ENCODE data around the gene GFRA4. TPM values are rescaled to one million over a fixed set of nuclear protein-coding genes. Genes with fewer than 3 reads are reported as not detected.

Gene GFRA4
- total RNA-seq, 1 experiment from 2014 or later, result not detected

DNA sequence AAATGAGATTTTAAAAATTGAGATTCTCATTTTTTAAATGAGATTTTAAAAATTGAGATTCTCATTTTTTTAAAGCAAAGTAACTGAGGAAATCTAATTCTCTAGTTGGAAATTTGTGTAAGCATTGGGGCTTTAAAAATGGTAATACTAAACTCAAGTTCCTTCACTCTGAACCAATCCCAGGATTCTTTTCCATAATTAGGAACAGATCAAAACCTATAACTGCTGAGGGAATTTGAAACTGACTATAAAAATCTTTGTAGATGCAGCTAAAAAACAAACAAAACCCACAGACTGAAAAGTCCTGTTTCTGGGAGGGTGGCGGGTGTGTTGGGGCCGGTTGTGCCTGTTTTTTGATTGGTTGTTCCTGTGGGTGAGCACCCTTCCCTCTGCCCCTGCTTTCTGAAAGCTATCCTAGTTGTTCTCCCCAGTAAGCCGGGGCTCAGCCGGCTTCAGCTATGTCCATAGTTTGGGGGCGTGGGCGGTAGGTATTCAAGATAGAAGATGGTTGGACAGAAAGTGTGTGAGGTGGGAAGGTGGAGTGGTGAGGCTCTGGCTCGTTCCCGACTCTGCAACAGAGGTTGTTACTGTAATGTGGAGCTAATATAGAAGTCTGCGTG lies 49.3 kb downstream of the GFRA4 start:
- Histone ChIP-seq H3K27ac (ENCODE audit: low read length) (peak overlapping the region; percentile 36), H3K9me2 (replicated peaks; ENCODE audit: insufficient read depth, low read length) (no peaks in the 10 kb centered on the region), H3K79me2 (ENCODE audit: low read length) (no peaks in the 10 kb centered on the region), H3K4me1 (ENCODE audit: low read length) (peaks cover 16% of the 10 kb centered on the region), H3K9ac (ENCODE audit: low read length) (peak overlapping the region; percentile 51), H4K20me1 (ENCODE audit: insufficient read depth, low read depth, low read length) (no peaks in the 10 kb centered on the region), H3K27me3 (ENCODE audit: low read length) (no peaks in the 10 kb centered on the region), H3K4me3 (ENCODE audit: low read length) (peak overlapping the region; percentile 55), H3K36me3 (ENCODE audit: insufficient read depth, low read length) (no peaks in the 10 kb centered on the region), H3K9me3 (ENCODE audit: low read length) (no peaks in the 10 kb centered on the region), H3K4me2 (ENCODE audit: low read depth, low read length, poor library complexity, severe bottlenecking) (peak overlapping the region; percentile 75), H2AFZ (ENCODE audit: low read length) (peak overlapping the region; percentile 88)
- no peak for DNase-seq

DNA sequence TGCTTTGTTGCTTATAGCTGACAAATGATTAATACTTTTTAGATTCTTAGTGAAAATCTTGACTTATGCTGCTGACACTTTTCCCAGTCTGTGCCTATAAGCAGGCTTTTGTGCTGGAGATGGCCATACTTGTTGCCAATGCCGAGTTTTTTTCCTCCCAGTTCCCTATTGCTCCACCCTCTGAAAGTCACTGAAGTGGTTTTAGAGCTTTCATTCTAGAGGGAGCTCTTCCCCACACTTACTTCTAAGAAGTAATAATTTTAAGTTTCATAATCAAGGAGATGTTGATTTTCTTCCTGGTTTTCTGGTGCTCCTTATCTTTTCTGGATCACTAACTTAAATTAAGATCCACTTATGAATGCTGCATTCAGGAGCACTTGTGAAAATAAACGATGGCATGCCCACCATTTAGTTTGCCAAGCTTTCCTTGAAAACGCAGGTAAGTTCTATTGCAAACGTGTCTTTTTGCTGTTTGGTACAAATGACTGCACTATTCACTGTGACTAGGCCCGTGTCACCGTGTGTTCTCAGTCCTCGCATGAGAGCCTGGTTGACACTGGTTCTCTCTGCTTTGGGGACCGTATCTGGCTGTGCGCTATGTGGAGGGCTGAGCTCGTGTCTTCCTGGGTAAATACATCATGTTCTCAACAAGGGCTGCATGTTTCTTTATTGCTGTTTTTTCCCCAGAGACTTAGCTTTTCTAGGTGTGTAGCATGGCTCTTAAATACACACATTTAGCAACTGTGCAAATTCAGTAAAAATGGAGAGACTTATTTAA lies 50.2 kb downstream of the GFRA4 start:
- no peak overlapping the region for H3K27ac ChIP-seq (ENCODE audit: low read length)
- H2AFZ ChIP-seq (ENCODE audit: low read length), result no peak overlapping the region
- H3K79me2 ChIP-seq (ENCODE audit: low read length), result no peaks in the 10 kb centered on the region
- no peak for DNase-seq
- no peaks in the 10 kb centered on the region for H3K27me3 ChIP-seq (ENCODE audit: low read length)
- no peaks in the 10 kb centered on the region for H4K20me1 ChIP-seq (ENCODE audit: insufficient read depth, low read depth, low read length)
- no peaks in the 10 kb centered on the region for H3K9me2 ChIP-seq (replicated peaks; ENCODE audit: insufficient read depth, low read length)
- H3K4me3 ChIP-seq (ENCODE audit: low read length), result no peak overlapping the region
- no peaks in the 10 kb centered on the region for H3K9me3 ChIP-seq (ENCODE audit: low read length)
- H3K4me2 ChIP-seq (ENCODE audit: low read depth, low read length, poor library complexity, severe bottlenecking), result no peak overlapping the region
- peaks cover 16% of the 10 kb centered on the region for H3K4me1 ChIP-seq (ENCODE audit: low read length)
- no peaks in the 10 kb centered on the region for H3K36me3 ChIP-seq (ENCODE audit: insufficient read depth, low read length)
- H3K9ac ChIP-seq (ENCODE audit: low read length), result no peak overlapping the region

- Histone ChIP-seq H3K27ac (ENCODE audit: low read length) (no peak overlapping the region), H3K9me2 (replicated peaks; ENCODE audit: insufficient read depth, low read length) (no peaks in the 10 kb centered on the region), H3K27me3 (ENCODE audit: low read length) (no peaks in the 10 kb centered on the region), H2AFZ (ENCODE audit: low read length) (no peak overlapping the region), H3K79me2 (ENCODE audit: low read length) (no peaks in the 10 kb centered on the region), H3K4me2 (ENCODE audit: low read depth, low read length, poor library complexity, severe bottlenecking) (no peak overlapping the region), H4K20me1 (ENCODE audit: insufficient read depth, low read depth, low read length) (no peaks in the 10 kb centered on the region), H3K36me3 (ENCODE audit: insufficient read depth, low read length) (no peaks in the 10 kb centered on the region), H3K9ac (ENCODE audit: low read length) (no peak overlapping the region), H3K9me3 (ENCODE audit: low read length) (no peaks in the 10 kb centered on the region), H3K4me3 (ENCODE audit: low read length) (no peak overlapping the region), H3K4me1 (ENCODE audit: low read length) (peaks cover 16% of the 10 kb centered on the region)
- DNase-seq, result no peak
Observed at GRCh38 chr20:3611901-3612300, 51.3 kb downstream of the GFRA4 start.

Other genes starting within 250 kb of the GFRA4 start
- gene ATRN, start 192.4 kb downstream of the GFRA4 start, total RNA-seq (2014; rRNA removed; shearing (Covaris generic); ENCODE audit: low replicate concordance), result 7.9 and 8.2 TPM in 2 replicates
- gene ADAM33, start 18.6 kb upstream of the GFRA4 start, total RNA-seq (2014; rRNA removed; shearing (Covaris generic); ENCODE audit: low replicate concordance), result not detected in 2 replicates
- gene SIGLEC1, start 49.2 kb upstream of the GFRA4 start, total RNA-seq (2014; rRNA removed; shearing (Covaris generic); ENCODE audit: low replicate concordance), result not detected in 2 replicates
- gene HSPA12B, start 69.3 kb upstream of the GFRA4 start, total RNA-seq (2014; rRNA removed; shearing (Covaris generic); ENCODE audit: low replicate concordance), result not detected in 2 replicates
- gene ADISSP, start 104.4 kb upstream of the GFRA4 start, total RNA-seq (2014; rRNA removed; shearing (Covaris generic); ENCODE audit: low replicate concordance), result 44.1 and 60.4 TPM in 2 replicates
- gene SPEF1, start 118.0 kb upstream of the GFRA4 start, total RNA-seq (2014; rRNA removed; shearing (Covaris generic); ENCODE audit: low replicate concordance), result not detected in 2 replicates
- gene CENPB, start 123.3 kb upstream of the GFRA4 start, total RNA-seq (2014; rRNA removed; shearing (Covaris generic); ENCODE audit: low replicate concordance), result 13.0 and 32.7 TPM in 2 replicates
- 11.7 and 15.3 TPM in 2 replicates for gene CDC25B, start 132.9 kb upstream of the GFRA4 start, total RNA-seq (2014; rRNA removed; shearing (Covaris generic); ENCODE audit: low replicate concordance)
- 5.3 and 7.1 TPM in 2 replicates for gene AP5S1, start 157.1 kb upstream of the GFRA4 start, total RNA-seq (2014; rRNA removed; shearing (Covaris generic); ENCODE audit: low replicate concordance)
- gene MAVS, start 183.4 kb upstream of the GFRA4 start, total RNA-seq (2014; rRNA removed; shearing (Covaris generic); ENCODE audit: low replicate concordance), result 18.4 and 22.7 TPM in 2 replicates
- gene PANK2, start 226.0 kb upstream of the GFRA4 start, total RNA-seq (2014; rRNA removed; shearing (Covaris generic); ENCODE audit: low replicate concordance), result 19.2 and 41.5 TPM in 2 replicates

Measured in Karpas-422 (cell line).